Spleen (tissue), 11 donors: ENCODE data around the gene SCRN1. TPM values are rescaled to one million over a fixed set of nuclear protein-coding genes. Genes with fewer than 3 reads are reported as not detected.

Experiments used
- DNase-seq: peaks from one replicate; pipeline ENCODE4 v3.0.0-alpha.2; 2020
- H3K27ac ChIP-seq, 8 donors: fragments of 200-600 bp; sonication (generic) in 7 of 8; 1 replicate in 4 of 8; 2 replicates in 4 of 8; pipeline versions ENCODE4 v1.5.0 to v1.8.0; 2016 to 2021; ENCODE audit warnings: inconsistent platforms in 4 of 8, mild to moderate bottlenecking in 4 of 8, moderate library complexity in 1 of 8
- H3K27me3 ChIP-seq, 7 donors: fragments of 200-600 bp; sonication (generic) in 6 of 7; replicated peaks in 1 of 7; 1 replicate in 4 of 7; 2 replicates in 3 of 7; pipeline versions ENCODE4 v1.5.0 to v1.8.0; 2016 to 2021; ENCODE audit warnings: inconsistent platforms in 3 of 7, mild to moderate bottlenecking in 1 of 7
- H3K36me3 ChIP-seq, 6 donors: fragments of 200-600 bp; sonication (generic) in 5 of 6; 1 replicate in 4 of 6; 2 replicates in 2 of 6; pipeline versions ENCODE4 v1.5.0 to v1.8.0; 2016 to 2021; ENCODE audit warnings: inconsistent platforms in 2 of 6
- H3K4me1 ChIP-seq, 6 donors: fragments of 200-600 bp; sonication (generic) in 5 of 6; 1 replicate in 3 of 6; 2 replicates in 3 of 6; pipeline versions ENCODE4 v1.5.0 to v1.8.0; 2016 to 2021; ENCODE audit warnings: inconsistent platforms in 3 of 6
- H3K4me3 ChIP-seq, 8 donors: fragments of 200-600 bp; sonication (generic) in 7 of 8; 1 replicate in 4 of 8; 2 replicates in 4 of 8; pipeline versions ENCODE4 v1.5.0 to v1.8.0; 2016 to 2021; ENCODE audit warnings: inconsistent platforms in 4 of 8, mild to moderate bottlenecking in 4 of 8, moderate library complexity in 2 of 8
- H3K9me3 ChIP-seq, 8 donors: fragments of 200-600 bp; sonication (generic) in 7 of 8; 1 replicate in 4 of 8; 2 replicates in 4 of 8; pipeline versions ENCODE4 v1.5.0 to v1.8.0; 2016 to 2021; ENCODE audit warnings: inconsistent platforms in 4 of 8
- CTCF ChIP-seq, 11 experiments: fragments of 200-600 bp in 7 of 11; fragments of 450-650 bp in 4 of 11; sonication (generic) in 4 of 11; IDR thresholded peaks in 8 of 11; conservative IDR thresholded peaks in 3 of 11; 1 replicate in 7 of 11; 2 replicates in 4 of 11; pipeline versions ENCODE4 v1.4.0 to v1.8.0; 2016 to 2021; ENCODE audit warnings: antibody characterized with exemption in 11 of 11, inconsistent platforms in 4 of 11, mild to moderate bottlenecking in 1 of 11
- POLR2A ChIP-seq, 3 donors: fragments of 450-650 bp; IDR thresholded peaks; one replicate each; pipeline ENCODE4 v1.5.1; 2017; ENCODE audit warnings: antibody characterized with exemption in 3 of 3, mild to moderate bottlenecking in 1 of 3
- POLR2AphosphoS5 ChIP-seq, 3 donors: sonication (generic); formaldehyde crosslinking; IDR thresholded peaks; one replicate each; pipeline ENCODE4 v1.5.1; 2017; ENCODE audit warnings: antibody characterized with exemption in 3 of 3
- WGBS, 5 donors: extraction: QIAGEN DNeasy Blood & Tissue Kit in 3 of 5; methylation state at CpG; one replicate each; pipeline versions ENCODE4 v1.1.5 to v1.1.7; 2013 to 2018; 5-methylcytosine and 5-hydroxymethylcytosine counted together
- intact Hi-C: fragments of 100-400 bp; cut with DNase I; formaldehyde crosslinking; loops from one replicate; pipeline ENCODE4 v1.15.0; 2023; ENCODE audit warnings: low total_unique reads
- polyA plus RNA-seq, 3 donors: library from polyadenylated mRNA; stranded (reverse); fragments of 200-250 nt; gene quantifications; one replicate each; pipeline ENCODE4 v1.2.1, GENCODE V29; 2013
- total RNA-seq, 7 donors: library from RNA; depleted of rRNA in 3 of 7; stranded (reverse); fragments of >200 nt in 3 of 7; fragmentation: NEBNext Ultra II Directional in 4 of 7; extraction: Animal tissue kit (Norgen Biotek cat#: 25700) in 4 of 7; gene quantifications; one replicate each; pipeline versions ENCODE4 v1.1.0 to v1.2.1, GENCODE V29; 2016 to 2021
- donor health status: healthy with polysubstance abuse.
- donor health status: DM: no; HTN: no; CAD: no; lungs with moderate emphysema.
- donor health status: DM: no; HTN: no; CAD: no.
- donor health status: Bipolar disorder and iron deficiency.
- donor health status: healthy.
- donor health status: DM: no; HTN: no; CAD: no.
- donor health status: DM: yes; HTN: yes; CAD: no.

SCRN1 gene
- total and polyA plus RNA-seq, 10 donors = 5.4 to 27.8 (median 16.4) TPM

GRCh38 chr7:29895559-29895958 lies 94.0 kb downstream of the SCRN1 start:
- no peak overlapping the region for H3K27ac ChIP-seq
- H3K4me3 ChIP-seq = no peak overlapping the region
- TF ChIP-seq CTCF (IDR thresholded peaks at IDR 0.05 in 8 of 11, conservative IDR thresholded peaks at IDR 0.05 in 3 of 11) (no peak), POLR2AphosphoS5 (IDR thresholded peaks at IDR 0.05) (no peak), POLR2A (IDR thresholded peaks at IDR 0.05) (no peak)
- H3K4me1 ChIP-seq = no peaks in the 10 kb centered on the region
- intact Hi-C loops = no loop called here
- no peak for DNase-seq
- 74 to 80% (median 79%) methylated on average over 6 of the region's 6 CpGs for WGBS, 5 donors
- peaks cover 0 to 14% (median 0%) of the 10 kb centered on the region in 7 donors for H3K27me3 ChIP-seq
- peaks cover 0 to 22% (median 7%) of the 10 kb centered on the region in 8 donors for H3K9me3 ChIP-seq
- H3K36me3 ChIP-seq = no peaks in the 10 kb centered on the region

GRCh38 chr7:29894256-29894655 lies 95.3 kb downstream of the SCRN1 start:
- WGBS, 5 donors = 84 to 95% (median 89%) methylated on average over 2 of the region's 2 CpGs
- no peak overlapping the region for H3K4me3 ChIP-seq
- intact Hi-C loops = no loop called here
- no peaks in the 10 kb centered on the region for H3K36me3 ChIP-seq
- TF ChIP-seq POLR2AphosphoS5 (IDR thresholded peaks at IDR 0.05) (no peak), CTCF (IDR thresholded peaks at IDR 0.05 in 8 of 11, conservative IDR thresholded peaks at IDR 0.05 in 3 of 11) (no peak), POLR2A (IDR thresholded peaks at IDR 0.05) (no peak)
- DNase-seq = no peak
- peaks cover 0 to 22% (median 7%) of the 10 kb centered on the region in 8 donors for H3K9me3 ChIP-seq
- H3K27me3 ChIP-seq = peaks cover 0 to 13% (median 0%) of the 10 kb centered on the region in 7 donors
- H3K27ac ChIP-seq = no peak overlapping the region
- no peaks in the 10 kb centered on the region for H3K4me1 ChIP-seq

DNA sequence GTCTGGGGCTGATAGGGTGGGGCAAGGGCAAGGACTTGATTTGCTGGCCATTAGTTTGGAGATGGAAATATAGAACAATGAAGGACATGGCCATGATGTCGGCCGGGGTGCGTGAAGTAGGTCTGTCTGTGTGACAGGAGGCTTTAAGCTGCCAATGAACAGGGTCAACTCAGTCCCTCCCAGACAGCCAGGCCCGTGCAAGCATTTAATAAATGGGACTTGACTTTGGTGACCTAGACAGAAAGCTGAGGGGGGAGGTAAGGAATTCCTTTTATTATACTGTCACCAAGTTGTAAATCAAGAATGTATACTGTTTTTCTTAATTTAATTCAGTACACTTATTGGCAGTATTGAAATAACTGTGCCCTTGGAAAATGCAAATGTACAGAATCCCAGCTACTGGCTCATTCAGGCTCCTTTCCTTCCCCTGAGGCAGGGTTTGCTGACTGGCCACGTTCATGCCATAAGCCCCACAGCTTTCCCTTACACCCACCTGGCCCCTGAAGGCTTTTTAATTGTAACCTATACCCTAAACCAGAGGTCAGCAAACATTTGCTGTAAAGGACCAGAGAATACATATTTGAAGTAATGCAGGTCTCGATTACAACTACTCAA lies 96.1 kb downstream of the SCRN1 start:
- 76 to 86% (median 81%) methylated on average over 6 of the region's 6 CpGs for WGBS, 5 donors
- no peaks in the 10 kb centered on the region for H3K36me3 ChIP-seq
- intact Hi-C loops = no loop called here
- H3K4me3 ChIP-seq = no peak overlapping the region
- TF ChIP-seq POLR2A (IDR thresholded peaks at IDR 0.05) (no peak), CTCF (IDR thresholded peaks at IDR 0.05 in 8 of 11, conservative IDR thresholded peaks at IDR 0.05 in 3 of 11) (no peak), POLR2AphosphoS5 (IDR thresholded peaks at IDR 0.05) (no peak)
- H3K4me1 ChIP-seq = no peaks in the 10 kb centered on the region
- no peak overlapping the region for H3K27ac ChIP-seq
- H3K9me3 ChIP-seq = peaks cover 0 to 14% (median 7%) of the 10 kb centered on the region in 8 donors
- H3K27me3 ChIP-seq = peaks cover 0 to 7% (median 0%) of the 10 kb centered on the region in 7 donors
- no peak for DNase-seq

GRCh38 chr7:29892231-29892630 lies 97.4 kb downstream of the SCRN1 start:
- WGBS, 5 donors = 87 to 95% (median 94%) methylated on average over 5 of the region's 5 CpGs
- intact Hi-C loops = no loop called here
- TF ChIP-seq POLR2A (IDR thresholded peaks at IDR 0.05) = no peak
- no peaks in the 10 kb centered on the region for H3K36me3 ChIP-seq
- no peak for DNase-seq
- H3K27ac ChIP-seq = no peak overlapping the region
- H3K9me3 ChIP-seq = peaks cover 0 to 6% (median 4%) of the 10 kb centered on the region in 8 donors
- no peak overlapping the region for H3K4me3 ChIP-seq
- H3K27me3 ChIP-seq = no peaks in the 10 kb centered on the region
- no peaks in the 10 kb centered on the region for H3K4me1 ChIP-seq
